ENCODE results near the gene P2RY1. TPM values are rescaled to one million over a fixed set of nuclear protein-coding genes. Genes with fewer than 3 reads are reported as not detected.
"Not testable (repeated sequence)": the region's sequence is repeated elsewhere in the genome, so short reads cannot be mapped to it uniquely, and the experiment has no call there.

P2RY1 gene
- total RNA-seq, 1 experiment from 2014 or later, result 0.28 TPM

GRCh38 chr3:152870027-152870426 lies 35.1 kb downstream of the P2RY1 start:
- TF ChIP-seq, protein P1, sequence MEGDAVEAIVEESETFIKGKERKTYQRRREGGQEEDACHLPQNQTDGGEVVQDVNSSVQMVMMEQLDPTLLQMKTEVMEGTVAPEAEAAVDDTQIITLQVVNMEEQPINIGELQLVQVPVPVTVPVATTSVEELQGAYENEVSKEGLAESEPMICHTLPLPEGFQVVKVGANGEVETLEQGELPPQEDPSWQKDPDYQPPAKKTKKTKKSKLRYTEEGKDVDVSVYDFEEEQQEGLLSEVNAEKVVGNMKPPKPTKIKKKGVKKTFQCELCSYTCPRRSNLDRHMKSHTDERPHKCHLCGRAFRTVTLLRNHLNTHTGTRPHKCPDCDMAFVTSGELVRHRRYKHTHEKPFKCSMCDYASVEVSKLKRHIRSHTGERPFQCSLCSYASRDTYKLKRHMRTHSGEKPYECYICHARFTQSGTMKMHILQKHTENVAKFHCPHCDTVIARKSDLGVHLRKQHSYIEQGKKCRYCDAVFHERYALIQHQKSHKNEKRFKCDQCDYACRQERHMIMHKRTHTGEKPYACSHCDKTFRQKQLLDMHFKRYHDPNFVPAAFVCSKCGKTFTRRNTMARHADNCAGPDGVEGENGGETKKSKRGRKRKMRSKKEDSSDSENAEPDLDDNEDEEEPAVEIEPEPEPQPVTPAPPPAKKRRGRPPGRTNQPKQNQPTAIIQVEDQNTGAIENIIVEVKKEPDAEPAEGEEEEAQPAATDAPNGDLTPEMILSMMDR (IDR thresholded peaks at IDR 0.05; ENCODE audit: unreplicated experiment), result no peak
- intact Hi-C loops (cut with micrococcal nuclease), result loop anchor here (2.0 kb wide), 1 partner anchor 35 kb away; the partner anchor contains the start of gene P2RY1
- H3K9me3 Mint-ChIP-seq (ENCODE audit: unreplicated experiment), result peaks cover 12% of the 10 kb centered on the region
- no peaks in the 10 kb centered on the region for H3K36me3 Mint-ChIP-seq (ENCODE audit: insufficient read depth, unreplicated experiment)
- DNase-seq (ENCODE audit: unreplicated experiment), result peak; percentile 75
- no peaks in the 10 kb centered on the region for H3K27me3 Mint-ChIP-seq (ENCODE audit: insufficient read depth, unreplicated experiment)
- ChIA-PET CTCF (interaction anchor here (0.6 to 1.8 kb wide), 2 partner anchors 35 to 40 kb away, joined by 3 to 4 read pairs; partner anchors contain the start of gene P2RY1), POLR2A (interaction anchor here (0.6 to 2.2 kb wide), 5 partner anchors 17 to 45 kb away, joined by 3 to 12 read pairs (median 5); partner anchors contain the start of gene P2RY1)
- BruUV-seq (replicated peaks), result no TSS peak
- peak overlapping the region; percentile 65 for H3K27ac Mint-ChIP-seq (ENCODE audit: low read depth, unreplicated experiment)
- peaks cover 8% of the 10 kb centered on the region for H3K4me1 Mint-ChIP-seq (ENCODE audit: insufficient read depth, unreplicated experiment)
- H3K4me3 Mint-ChIP-seq (ENCODE audit: unreplicated experiment), result no peak overlapping the region

GRCh38 chr3:152873314-152873713 lies 38.4 kb downstream of the P2RY1 start:
- CTCF ChIA-PET; POLR2A ChIA-PET; BruUV-seq (replicated peaks); H3K27me3 Mint-ChIP-seq (ENCODE audit: insufficient read depth, unreplicated experiment); H3K27ac Mint-ChIP-seq (ENCODE audit: low read depth, unreplicated experiment); H3K4me1 Mint-ChIP-seq (ENCODE audit: insufficient read depth, unreplicated experiment); H3K4me3 Mint-ChIP-seq (ENCODE audit: unreplicated experiment); H3K36me3 Mint-ChIP-seq (ENCODE audit: insufficient read depth, unreplicated experiment); DNase-seq (ENCODE audit: unreplicated experiment); intact Hi-C loops (cut with micrococcal nuclease): not testable (repeated sequence)
- peaks cover 12% of the 10 kb centered on the region for H3K9me3 Mint-ChIP-seq (ENCODE audit: unreplicated experiment)

DNA sequence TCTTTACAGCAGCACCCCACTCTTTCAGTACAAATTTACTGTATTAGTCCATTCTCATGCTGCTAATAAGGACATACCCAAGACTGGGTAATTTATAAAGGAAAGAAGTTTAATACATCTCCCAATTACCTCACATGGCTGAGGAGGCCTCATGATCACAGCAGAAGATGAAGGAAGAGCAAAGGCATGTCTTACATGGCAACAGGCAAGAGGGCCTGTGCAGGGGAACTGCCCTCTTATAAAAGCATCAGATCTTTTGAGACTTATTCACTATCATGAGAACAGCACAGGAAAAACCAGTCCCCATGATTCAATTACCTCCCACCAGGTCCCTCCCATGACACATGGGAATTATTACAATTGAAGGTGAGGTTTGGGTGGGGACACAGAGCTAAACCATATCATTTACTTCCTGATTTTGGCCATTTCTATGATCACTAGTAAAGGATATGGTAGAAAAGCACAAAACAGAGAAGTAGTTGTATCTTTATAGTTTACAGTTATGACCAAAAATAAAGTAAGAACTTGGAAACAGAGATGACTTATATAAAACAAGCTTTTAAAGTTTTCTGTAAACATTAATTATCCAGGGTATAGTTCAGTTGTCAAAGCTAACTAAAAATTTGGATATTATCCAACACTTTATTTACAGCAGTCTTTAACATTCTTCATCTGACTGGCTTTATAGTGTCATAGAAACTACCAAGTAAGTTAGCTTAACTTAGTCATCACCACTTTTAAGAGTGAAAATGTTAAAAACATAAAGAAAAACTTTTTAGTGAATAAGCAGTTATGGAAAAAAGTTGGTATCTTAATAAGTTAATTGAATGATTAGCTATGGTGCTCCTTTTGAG lies 40.2 kb downstream of the P2RY1 start:
- H3K9me3 Mint-ChIP-seq (ENCODE audit: unreplicated experiment), result peaks cover 21% of the 10 kb centered on the region
- DNase-seq (ENCODE audit: unreplicated experiment), result no peak
- no TSS peak for BruUV-seq (replicated peaks)
- CTCF ChIA-PET, result interaction anchor here (0.6 to 1.0 kb wide), 2 partner anchors 17 to 40 kb away, joined by 3 read pairs; partner anchors contain the start of gene P2RY1
- POLR2A ChIA-PET, result no interaction called here
- H3K36me3 Mint-ChIP-seq (ENCODE audit: insufficient read depth, unreplicated experiment), result no peaks in the 10 kb centered on the region
- H3K4me1 Mint-ChIP-seq (ENCODE audit: insufficient read depth, unreplicated experiment), result peaks cover 3% of the 10 kb centered on the region
- intact Hi-C loops (cut with micrococcal nuclease), result no loop called here
- H3K27ac Mint-ChIP-seq (ENCODE audit: low read depth, unreplicated experiment), result no peak overlapping the region
- TF ChIP-seq, protein P1 (IDR thresholded peaks at IDR 0.05; ENCODE audit: unreplicated experiment), result no peak
- H3K27me3 Mint-ChIP-seq (ENCODE audit: insufficient read depth, unreplicated experiment), result no peaks in the 10 kb centered on the region
- no peak overlapping the region for H3K4me3 Mint-ChIP-seq (ENCODE audit: unreplicated experiment)

DNA sequence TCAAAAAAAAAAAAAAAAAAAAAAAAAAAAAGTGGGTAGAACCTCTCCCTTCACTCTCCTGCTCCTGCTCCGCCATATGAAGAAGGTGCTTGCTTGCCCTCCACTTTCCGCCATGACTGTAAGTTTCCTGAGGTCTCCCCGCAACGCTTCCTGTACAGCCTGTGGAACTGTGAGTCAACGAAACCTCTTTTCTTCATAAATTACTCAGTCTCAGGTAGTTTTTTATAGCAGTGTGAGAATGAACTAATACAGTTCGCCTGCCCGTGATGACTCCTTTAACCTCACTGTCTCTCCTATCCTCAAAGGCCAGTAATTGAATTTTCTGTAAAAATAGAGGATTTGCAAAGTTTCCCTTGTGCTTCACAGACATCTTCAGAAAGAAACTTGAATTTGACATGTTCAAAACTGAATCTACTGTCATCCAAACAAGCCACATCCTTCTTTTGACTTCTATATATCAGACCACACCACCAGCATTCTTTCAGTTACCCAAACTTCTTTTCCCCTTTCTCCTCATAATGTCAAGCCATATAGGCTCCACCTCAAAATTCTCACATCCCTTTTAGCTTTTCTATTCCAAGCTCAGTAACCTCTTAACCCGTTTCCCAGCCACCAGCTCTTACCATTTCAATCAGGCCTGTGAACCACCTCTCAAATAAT lies 44.3 kb downstream of the P2RY1 start:
- Mint-ChIP-seq H3K36me3 (ENCODE audit: insufficient read depth, unreplicated experiment) (no peaks in the 10 kb centered on the region), H3K4me1 (ENCODE audit: insufficient read depth, unreplicated experiment) (no peaks in the 10 kb centered on the region), H3K4me3 (ENCODE audit: unreplicated experiment) (no peak overlapping the region), H3K27ac (ENCODE audit: low read depth, unreplicated experiment) (no peak overlapping the region), H3K9me3 (ENCODE audit: unreplicated experiment) (peaks cover 8% of the 10 kb centered on the region), H3K27me3 (ENCODE audit: insufficient read depth, unreplicated experiment) (no peaks in the 10 kb centered on the region)
- TF ChIP-seq, protein P1 (IDR thresholded peaks at IDR 0.05; ENCODE audit: unreplicated experiment), result no peak
- no TSS peak for BruUV-seq (replicated peaks)
- ChIA-PET CTCF (no interaction called here), POLR2A (no interaction called here)
- no peak for DNase-seq (ENCODE audit: unreplicated experiment)
- intact Hi-C loops (cut with micrococcal nuclease), result no loop called here
